ENCODE results near the gene CD55.
"Not testable (repeated sequence)": the region's sequence is repeated elsewhere in the genome, so short reads cannot be mapped to it uniquely, and the experiment has no call there.

The CD55 gene

GRCh38 chr1:207306603-207307002 lies 14.9 kb upstream of the CD55 start:
- DNase-seq = no peak

GRCh38 chr1:207308451-207309190 lies 12.9 kb upstream of the CD55 start:
- no peak for DNase-seq

GRCh38 chr1:207309745-207310273 lies 11.7 kb upstream of the CD55 start:
- DNase-seq = no peak

- DNase-seq = no peak
Observed at GRCh38 chr1:207311888-207312603, 9.4 kb upstream of the CD55 start.

- no peak for DNase-seq
Observed at GRCh38 chr1:207312604-207312920, 8.9 kb upstream of the CD55 start.

GRCh38 chr1:207313131-207313530 lies 8.3 kb upstream of the CD55 start:
- no peak for DNase-seq

GRCh38 chr1:207314816-207315215 lies 6.7 kb upstream of the CD55 start:
- DNase-seq = no peak

GRCh38 chr1:207315435-207315834 lies 6.0 kb upstream of the CD55 start:
- DNase-seq = no peak

- DNase-seq = no peak
Observed at GRCh38 chr1:207316141-207316540, 5.3 kb upstream of the CD55 start.

GRCh38 chr1:207316622-207317391 lies 4.7 kb upstream of the CD55 start:
- DNase-seq = no peak

- no peak for DNase-seq
Observed at GRCh38 chr1:207317561-207317960, 3.9 kb upstream of the CD55 start.

GRCh38 chr1:207318072-207318619 lies 3.3 kb upstream of the CD55 start:
- no peak for DNase-seq

GRCh38 chr1:207319199-207319598 lies 2.3 kb upstream of the CD55 start:
- no peak for DNase-seq

GRCh38 chr1:207320105-207320504 lies 1.4 kb upstream of the CD55 start:
- DNase-seq = not testable (repeated sequence)

- DNase-seq = no peak
Observed at GRCh38 chr1:207321790-207322645, 540 bp downstream of the CD55 start.

GRCh38 chr1:207323425-207324225 lies 2.1 kb downstream of the CD55 start:
- DNase-seq = no peak

GRCh38 chr1:207328004-207328403 lies 6.5 kb downstream of the CD55 start:
- no peak for DNase-seq

- no peak for DNase-seq
Observed at GRCh38 chr1:207328908-207329440, 7.5 kb downstream of the CD55 start.

- DNase-seq = no peak
Observed at GRCh38 chr1:207329469-207329868, 8.0 kb downstream of the CD55 start.

GRCh38 chr1:207330011-207330710 lies 8.7 kb downstream of the CD55 start:
- DNase-seq = no peak
